ES-I3 (cell line): ENCODE data around the gene ADD2.

ENCODE experiments used
- H3K36me3 ChIP-seq: 2 replicates; pipeline ENCODE4 v1.6.1; 2013; ENCODE audit warnings: mild to moderate bottlenecking, low read length, control low read depth, moderate library complexity; ENCODE audit not compliant: insufficient read depth
- H3K4me1 ChIP-seq: 2 replicates; pipeline ENCODE4 v1.6.1; 2013; ENCODE audit warnings: mild to moderate bottlenecking, control low read depth, low read length; ENCODE audit not compliant: insufficient read depth
- H3K9ac ChIP-seq: 2 replicates; pipeline ENCODE4 v1.6.1; 2013; ENCODE audit warnings: low read depth, mild to moderate bottlenecking, low read length, moderate library complexity
- H3K9me3 ChIP-seq: 2 replicates; pipeline ENCODE4 v1.6.1; 2013; ENCODE audit warnings: mild to moderate bottlenecking, low read length, moderate library complexity; ENCODE audit not compliant: control insufficient read depth, insufficient read depth

Gene ADD2

GRCh38 chr2:70680735-70681134 lies 87.3 kb downstream of the ADD2 start:
- no peak overlapping the region for H3K9ac ChIP-seq
- H3K9me3 ChIP-seq, result no peaks in the 10 kb centered on the region
- peaks cover 23% of the 10 kb centered on the region for H3K36me3 ChIP-seq
- H3K4me1 ChIP-seq, result no peaks in the 10 kb centered on the region

GRCh38 chr2:70679259-70679658 lies 88.7 kb downstream of the ADD2 start:
- peaks cover 25% of the 10 kb centered on the region for H3K36me3 ChIP-seq

GRCh38 chr2:70678576-70679143 lies 89.3 kb downstream of the ADD2 start:
- Histone ChIP-seq H3K4me1 (no peaks in the 10 kb centered on the region), H3K36me3 (peaks cover 29% of the 10 kb centered on the region), H3K9me3 (no peaks in the 10 kb centered on the region), H3K9ac (no peak overlapping the region)

More at GRCh38 chr2:70679259-70679658, 88.7 kb downstream of the ADD2 start:
- no peaks in the 10 kb centered on the region for H3K9me3 ChIP-seq
- no peak overlapping the region for H3K9ac ChIP-seq
- no peaks in the 10 kb centered on the region for H3K4me1 ChIP-seq

DNA sequence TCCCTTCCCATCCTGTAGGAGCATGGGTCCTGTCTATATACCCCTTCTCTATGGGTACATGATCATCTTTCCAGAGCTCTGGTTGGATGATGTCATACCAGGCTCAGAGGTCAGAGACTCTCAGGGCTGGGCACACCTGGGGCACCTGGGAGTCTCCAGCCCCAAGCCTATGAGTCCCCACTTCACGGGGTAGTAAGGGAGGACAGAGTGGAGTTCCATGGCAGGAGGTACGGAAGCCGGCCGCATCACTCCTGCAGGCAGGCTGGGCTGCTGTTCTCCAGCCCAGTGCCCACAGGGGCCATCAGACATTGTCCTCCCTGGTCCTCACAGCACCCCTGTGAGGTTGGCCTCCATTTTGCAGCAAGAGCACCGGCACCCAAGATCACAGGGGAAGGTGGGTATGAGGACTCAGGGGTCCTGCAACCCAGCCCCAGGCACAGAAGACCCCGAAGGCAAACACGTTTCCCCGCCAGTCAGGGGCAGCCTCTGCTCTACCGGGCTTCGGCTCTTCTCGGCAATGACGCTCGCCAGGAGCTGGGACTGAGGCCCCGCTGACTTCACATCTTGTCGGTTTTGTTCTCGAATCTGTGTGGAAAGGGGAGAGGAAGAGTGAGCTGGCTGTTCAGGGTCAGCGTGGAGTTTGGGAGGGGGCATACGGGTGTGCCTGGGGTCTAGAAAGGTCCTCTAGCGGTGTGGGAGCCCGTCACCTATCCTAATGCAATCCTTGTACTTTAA lies 91.5 kb downstream of the ADD2 start:
- Histone ChIP-seq H3K9me3 (no peaks in the 10 kb centered on the region), H3K36me3 (peaks cover 34% of the 10 kb centered on the region), H3K9ac (no peak overlapping the region), H3K4me1 (no peaks in the 10 kb centered on the region)

DNA sequence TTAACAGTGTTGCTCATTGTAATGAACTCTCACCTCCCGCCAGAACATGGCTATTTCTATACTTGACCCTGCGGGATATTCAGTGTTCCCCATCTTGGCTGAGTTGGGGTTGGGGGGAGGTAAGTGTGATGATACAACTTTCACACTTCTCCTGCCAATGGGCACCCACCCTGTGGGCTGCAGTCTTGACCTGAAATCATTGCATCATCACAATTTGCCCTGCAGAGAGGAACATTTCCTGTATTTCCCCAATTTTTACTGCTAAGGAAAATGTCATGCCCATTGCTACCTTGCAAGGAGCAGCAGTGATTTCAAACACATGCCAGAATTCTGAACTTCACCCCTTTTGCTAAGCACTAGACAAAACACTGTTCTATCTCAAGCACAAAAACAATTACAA lies 92.1 kb downstream of the ADD2 start:
- Histone ChIP-seq H3K36me3 (peaks cover 37% of the 10 kb centered on the region), H3K9ac (no peak overlapping the region), H3K9me3 (no peaks in the 10 kb centered on the region)

DNA sequence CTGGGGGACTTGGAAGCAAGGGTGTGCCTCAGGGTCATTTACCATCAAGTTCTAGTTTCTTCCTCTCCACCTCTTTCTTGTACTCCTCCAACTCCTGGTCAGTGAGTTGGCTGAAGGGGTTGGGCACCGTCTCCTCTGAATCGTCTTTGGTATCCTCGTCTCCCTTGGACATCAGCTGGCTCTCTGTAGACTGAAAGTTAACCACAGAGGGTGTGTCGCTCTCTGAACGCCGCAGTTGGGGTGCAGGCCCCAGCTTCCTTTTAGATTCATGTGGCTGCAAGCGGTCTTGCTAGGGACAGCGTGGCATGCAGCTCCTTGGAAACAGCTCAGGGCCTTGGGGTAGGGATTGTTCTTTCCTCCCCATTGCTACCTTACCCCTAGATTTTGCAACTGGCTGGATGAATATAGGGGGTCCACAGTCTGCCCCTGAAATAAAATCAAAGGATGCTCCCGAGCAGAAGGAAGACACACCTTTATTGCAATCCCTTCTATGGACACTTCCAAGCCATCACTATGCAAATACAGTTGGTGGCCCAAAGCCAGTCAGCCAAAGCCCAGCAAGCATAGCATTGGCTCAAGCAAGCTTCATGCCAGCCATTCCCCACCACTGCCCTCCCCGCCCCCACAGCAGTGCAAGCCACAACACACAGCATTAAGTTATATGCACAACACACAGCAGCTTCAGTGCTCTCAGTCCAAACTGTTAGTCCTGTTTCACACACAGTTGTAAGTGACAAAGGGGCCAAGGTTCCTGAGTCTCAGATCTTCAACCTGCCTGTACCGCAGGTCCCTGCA lies 93.2 kb downstream of the ADD2 start:
- Histone ChIP-seq H3K36me3 (peaks cover 37% of the 10 kb centered on the region), H3K4me1 (no peaks in the 10 kb centered on the region), H3K9me3 (no peaks in the 10 kb centered on the region), H3K9ac (no peak overlapping the region)

More for the DNA sequence above, 92.1 kb downstream of the ADD2 start:
- H3K4me1 ChIP-seq, result no peaks in the 10 kb centered on the region

GRCh38 chr2:70673041-70673647 lies 94.9 kb downstream of the ADD2 start:
- H3K9ac ChIP-seq, result no peak overlapping the region
- H3K4me1 ChIP-seq, result no peaks in the 10 kb centered on the region
- H3K9me3 ChIP-seq, result no peaks in the 10 kb centered on the region
- peaks cover 31% of the 10 kb centered on the region; the same call in 1 of the 2 replicates for H3K36me3 ChIP-seq

DNA sequence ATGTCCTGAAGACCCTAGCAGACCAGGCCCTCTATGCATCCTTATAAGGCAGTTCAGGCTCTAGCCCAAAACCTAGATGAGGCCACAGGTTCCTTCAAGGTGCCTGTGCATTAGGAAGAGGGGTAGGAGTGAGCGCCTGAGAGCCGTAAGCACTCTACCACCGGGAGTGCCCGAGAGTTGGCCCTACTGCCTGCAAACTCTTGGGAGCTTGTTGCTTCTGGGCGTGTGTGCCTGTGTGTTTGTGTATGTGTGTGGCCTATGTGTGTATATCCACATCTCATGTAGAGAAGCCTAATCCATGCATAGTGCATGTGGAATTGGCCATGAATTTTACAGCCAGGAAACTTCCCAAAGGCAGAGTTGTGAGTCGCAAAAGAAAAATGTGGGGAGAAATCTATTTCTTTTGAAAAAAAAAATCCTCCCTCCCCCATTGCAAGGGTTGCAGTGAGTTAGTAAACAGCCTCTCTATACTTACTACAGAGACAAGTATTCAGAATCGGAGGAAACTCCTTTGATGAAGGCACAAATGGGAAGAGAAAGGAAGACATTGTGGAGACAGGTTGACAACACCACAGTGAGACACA lies 96.8 kb downstream of the ADD2 start:
- Histone ChIP-seq H3K9me3 (no peaks in the 10 kb centered on the region), H3K9ac (no peak overlapping the region), H3K4me1 (no peaks in the 10 kb centered on the region), H3K36me3 (peaks cover 24% of the 10 kb centered on the region; the same call in 1 of the 2 replicates)

DNA sequence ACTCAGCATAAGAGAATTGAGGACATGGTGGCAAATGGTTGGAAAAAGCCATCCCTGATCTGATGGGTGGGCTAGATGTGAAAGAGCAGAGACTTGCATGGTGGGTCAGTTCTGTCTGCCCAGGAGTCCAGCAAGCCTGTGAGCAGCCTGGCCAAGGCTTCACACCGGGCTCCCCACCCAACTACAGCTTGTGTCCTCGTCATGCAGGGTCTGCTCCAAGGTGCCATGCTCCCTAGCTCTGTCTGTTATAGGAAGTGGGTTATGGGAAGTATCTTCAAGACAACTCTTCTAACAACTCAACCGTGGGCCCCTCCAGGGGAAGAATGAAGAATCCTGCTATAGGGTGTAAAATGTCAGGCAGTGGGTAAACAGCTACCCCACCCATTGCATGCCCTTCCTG lies 97.4 kb downstream of the ADD2 start:
- Histone ChIP-seq H3K9me3 (no peaks in the 10 kb centered on the region), H3K4me1 (no peaks in the 10 kb centered on the region), H3K9ac (no peak overlapping the region), H3K36me3 (peaks cover 24% of the 10 kb centered on the region; the same call in 1 of the 2 replicates)

DNA sequence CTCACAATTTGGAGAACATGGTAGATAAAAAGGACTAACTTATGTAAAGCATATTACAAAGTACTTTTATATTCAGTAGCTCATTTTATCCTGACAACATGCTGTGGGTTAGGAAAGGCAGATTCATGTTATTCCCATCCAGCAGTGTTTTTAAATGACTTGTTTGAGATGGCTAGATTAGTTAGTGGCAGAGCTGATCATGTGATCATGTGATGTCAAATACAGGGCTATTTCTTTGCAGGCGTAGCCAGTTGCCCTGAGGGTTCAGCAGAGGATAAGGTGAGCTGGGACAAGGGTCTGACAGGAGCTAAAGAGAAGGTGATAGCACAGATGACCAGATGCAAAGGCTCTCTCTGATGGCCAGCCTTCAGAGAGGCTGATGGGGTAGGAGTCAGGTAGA lies 97.8 kb downstream of the ADD2 start:
- H3K9me3 ChIP-seq, result no peaks in the 10 kb centered on the region
- H3K36me3 ChIP-seq, result peaks cover 24% of the 10 kb centered on the region; the same call in 1 of the 2 replicates
- no peak overlapping the region for H3K9ac ChIP-seq
- H3K4me1 ChIP-seq, result no peaks in the 10 kb centered on the region

DNA sequence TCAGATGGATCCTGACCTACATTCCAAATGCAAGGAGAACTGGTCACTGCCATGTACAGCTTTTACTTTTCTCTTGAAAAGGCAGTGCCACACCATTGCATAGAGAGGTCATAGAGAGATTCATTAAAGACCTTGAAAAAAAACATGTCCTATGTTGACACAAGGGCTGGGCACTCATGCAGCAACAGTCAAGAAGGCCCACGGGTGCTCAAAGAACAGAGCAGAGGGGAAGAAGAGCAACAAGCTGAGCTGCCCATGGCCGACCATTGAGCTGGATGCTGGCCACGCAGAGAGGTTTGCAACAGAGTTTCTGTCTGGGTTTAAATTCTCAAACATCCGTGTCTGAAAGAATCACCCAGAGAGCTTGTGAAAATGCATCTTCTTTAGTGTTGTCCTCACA lies 99.1 kb downstream of the ADD2 start:
- Histone ChIP-seq H3K4me1 (no peaks in the 10 kb centered on the region), H3K36me3 (peaks cover 14% of the 10 kb centered on the region; the same call in 1 of the 2 replicates), H3K9ac (no peak overlapping the region), H3K9me3 (no peaks in the 10 kb centered on the region)

- no peaks in the 10 kb centered on the region for H3K4me1 ChIP-seq
- no peaks in the 10 kb centered on the region for H3K9me3 ChIP-seq
- H3K36me3 ChIP-seq, result peaks cover 13% of the 10 kb centered on the region; the same call in 1 of the 2 replicates
- H3K9ac ChIP-seq, result no peak overlapping the region
These were observed 99.6 kb downstream of the ADD2 start for GRCh38 chr2:70668432-70668831.

DNA sequence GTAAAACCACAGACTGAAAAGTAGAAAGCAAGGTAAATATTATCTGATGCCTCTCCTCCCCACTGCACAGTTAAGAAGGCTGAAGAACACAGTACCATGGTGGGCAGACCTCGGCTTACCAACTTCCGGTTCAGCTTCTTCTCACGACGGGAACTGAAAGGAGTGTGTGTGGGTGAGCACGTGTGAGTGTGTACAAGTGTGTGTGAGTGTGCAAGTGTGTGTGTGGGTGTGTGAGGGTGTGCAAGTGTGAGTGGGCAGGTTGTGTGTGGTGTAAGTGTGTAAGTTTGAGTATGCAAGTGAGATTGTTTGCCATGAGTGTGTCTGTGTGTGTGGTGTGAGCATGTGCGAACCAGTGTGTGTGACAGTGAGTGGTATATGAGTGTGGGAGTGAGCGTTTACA lies 103.5 kb downstream of the ADD2 start:
- Histone ChIP-seq H3K36me3 (peaks cover 5% of the 10 kb centered on the region; the same call in 1 of the 2 replicates), H3K4me1 (no peaks in the 10 kb centered on the region), H3K9me3 (no peaks in the 10 kb centered on the region), H3K9ac (no peak overlapping the region)

GRCh38 chr2:70663411-70663810 lies 104.6 kb downstream of the ADD2 start:
- H3K36me3 ChIP-seq, result peaks cover 5% of the 10 kb centered on the region; the same call in 1 of the 2 replicates
- no peaks in the 10 kb centered on the region for H3K9me3 ChIP-seq
- no peak overlapping the region for H3K9ac ChIP-seq
- H3K4me1 ChIP-seq, result no peaks in the 10 kb centered on the region
